ENCODE data around the gene UBTF. TPM values are rescaled to one million over a fixed set of nuclear protein-coding genes. Genes with fewer than 3 reads are reported as not detected.

The UBTF gene
- total and polyA plus RNA-seq, 7 donors, result 26.8 to 58.4 (median 48.3) TPM

DNA sequence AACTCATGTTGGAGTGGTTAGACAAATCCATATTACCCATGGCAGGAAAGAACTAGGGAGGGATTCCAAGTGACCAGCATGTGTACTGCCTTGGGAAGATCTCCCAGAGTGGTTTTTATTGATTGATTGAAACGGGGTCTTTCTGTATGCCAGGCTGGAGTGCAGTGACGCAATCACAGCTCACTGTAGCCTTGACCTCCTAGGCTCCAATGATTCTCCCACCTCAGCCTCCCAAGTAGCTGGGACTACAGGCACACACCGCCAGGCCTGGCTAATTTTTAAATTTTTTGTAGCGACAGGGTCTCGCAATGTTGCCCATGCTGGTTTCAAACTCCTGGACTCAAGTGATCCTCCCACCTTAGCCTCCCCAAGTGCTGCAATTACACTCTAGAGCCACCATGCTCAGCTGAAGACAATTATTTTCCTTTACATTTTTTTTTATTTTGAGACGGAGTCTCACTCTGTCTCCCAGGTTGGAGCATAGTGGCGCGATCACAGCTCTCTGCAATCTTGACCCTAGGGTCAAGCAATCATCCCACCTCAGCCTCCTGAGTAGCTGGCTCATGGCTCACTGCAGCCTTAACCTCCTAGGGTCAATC, 35.2 kb downstream of the UBTF start:
- intact Hi-C loops (cut with DNase I), result no loop called here
- 90 to 92% methylated on average over 8 of the region's 8 CpGs for WGBS, 2 donors
- H3K9me3 ChIP-seq, result no peaks in the 10 kb centered on the region
- H3K4me3 ChIP-seq, result no peak overlapping the region
- peaks cover 4 to 10% (median 6%) of the 10 kb centered on the region in 4 donors for H3K36me3 ChIP-seq
- H3K4me1 ChIP-seq, result peaks cover 0 to 35% (median 27%) of the 10 kb centered on the region in 4 donors
- H3K27me3 ChIP-seq, result no peaks in the 10 kb centered on the region
- DNase-seq, result no peak
- TF ChIP-seq EP300 (IDR thresholded peaks at IDR 0.05) (no peak), POLR2AphosphoS5 (IDR thresholded peaks at IDR 0.05) (no peak), POLR2A (IDR thresholded peaks at IDR 0.05) (no peak)
- TF ChIP-seq, protein P1, sequence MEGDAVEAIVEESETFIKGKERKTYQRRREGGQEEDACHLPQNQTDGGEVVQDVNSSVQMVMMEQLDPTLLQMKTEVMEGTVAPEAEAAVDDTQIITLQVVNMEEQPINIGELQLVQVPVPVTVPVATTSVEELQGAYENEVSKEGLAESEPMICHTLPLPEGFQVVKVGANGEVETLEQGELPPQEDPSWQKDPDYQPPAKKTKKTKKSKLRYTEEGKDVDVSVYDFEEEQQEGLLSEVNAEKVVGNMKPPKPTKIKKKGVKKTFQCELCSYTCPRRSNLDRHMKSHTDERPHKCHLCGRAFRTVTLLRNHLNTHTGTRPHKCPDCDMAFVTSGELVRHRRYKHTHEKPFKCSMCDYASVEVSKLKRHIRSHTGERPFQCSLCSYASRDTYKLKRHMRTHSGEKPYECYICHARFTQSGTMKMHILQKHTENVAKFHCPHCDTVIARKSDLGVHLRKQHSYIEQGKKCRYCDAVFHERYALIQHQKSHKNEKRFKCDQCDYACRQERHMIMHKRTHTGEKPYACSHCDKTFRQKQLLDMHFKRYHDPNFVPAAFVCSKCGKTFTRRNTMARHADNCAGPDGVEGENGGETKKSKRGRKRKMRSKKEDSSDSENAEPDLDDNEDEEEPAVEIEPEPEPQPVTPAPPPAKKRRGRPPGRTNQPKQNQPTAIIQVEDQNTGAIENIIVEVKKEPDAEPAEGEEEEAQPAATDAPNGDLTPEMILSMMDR (IDR thresholded peaks at IDR 0.05), result no peak
- H3K27ac ChIP-seq, result no peak overlapping the region

DNA sequence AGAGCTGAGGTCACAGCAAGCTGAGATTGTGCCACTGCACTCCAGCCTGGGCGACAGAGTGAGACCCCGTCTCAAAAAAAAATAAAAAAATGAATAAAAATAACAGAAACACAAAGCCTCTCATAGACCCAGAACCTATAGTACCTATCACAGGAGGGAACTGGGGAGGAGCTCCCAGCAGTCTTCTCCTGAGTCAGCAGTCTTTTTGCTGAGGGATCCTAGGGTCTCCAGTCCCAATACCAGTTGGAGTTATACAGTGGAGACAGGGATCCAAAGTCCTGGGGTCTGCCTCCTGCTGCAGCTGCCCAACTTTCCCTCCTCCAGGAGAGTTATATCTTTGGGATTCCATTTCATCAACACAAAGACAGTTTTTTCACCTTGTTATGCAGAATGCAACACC, 36.5 kb downstream of the UBTF start:
- Histone ChIP-seq H3K9me3 (no peaks in the 10 kb centered on the region), H3K27me3 (no peaks in the 10 kb centered on the region), H3K27ac (no peak overlapping the region), H3K4me1 (peaks cover 0 to 25% (median 20%) of the 10 kb centered on the region in 4 donors), H3K36me3 (peaks cover 4 to 11% (median 8%) of the 10 kb centered on the region in 4 donors), H3K4me3 (no peak overlapping the region)
- intact Hi-C loops (cut with DNase I), result no loop called here
- no peak for DNase-seq
- 98 to 99% methylated on average over 2 of the region's 2 CpGs for WGBS, 2 donors
- no peak for TF ChIP-seq POLR2A (IDR thresholded peaks at IDR 0.05)
- TF ChIP-seq, protein P1 (IDR thresholded peaks at IDR 0.05), result no peak
- TF ChIP-seq EP300 (IDR thresholded peaks at IDR 0.05), result no peak
- no peak for TF ChIP-seq POLR2AphosphoS5 (IDR thresholded peaks at IDR 0.05)

- no peak overlapping the region for H3K4me3 ChIP-seq
- H3K27ac ChIP-seq, result no peak overlapping the region
- no peak for DNase-seq
- no peaks in the 10 kb centered on the region for H3K27me3 ChIP-seq
- 96% methylated on average over 14 of the region's 14 CpGs for WGBS, 2 donors
- intact Hi-C loops (cut with DNase I), result no loop called here
- no peaks in the 10 kb centered on the region for H3K4me1 ChIP-seq
- no peaks in the 10 kb centered on the region for H3K9me3 ChIP-seq
- H3K36me3 ChIP-seq, result peaks cover 4 to 25% (median 9%) of the 10 kb centered on the region in 4 donors
- no peak for TF ChIP-seq POLR2A (IDR thresholded peaks at IDR 0.05)
- TF ChIP-seq EP300 (IDR thresholded peaks at IDR 0.05), result no peak
- TF ChIP-seq, protein P1 (IDR thresholded peaks at IDR 0.05), result no peak
- no peak for TF ChIP-seq POLR2AphosphoS5 (IDR thresholded peaks at IDR 0.05)
Measured at GRCh38 chr17:44178133-44178532, 41.3 kb downstream of the UBTF start.

DNA sequence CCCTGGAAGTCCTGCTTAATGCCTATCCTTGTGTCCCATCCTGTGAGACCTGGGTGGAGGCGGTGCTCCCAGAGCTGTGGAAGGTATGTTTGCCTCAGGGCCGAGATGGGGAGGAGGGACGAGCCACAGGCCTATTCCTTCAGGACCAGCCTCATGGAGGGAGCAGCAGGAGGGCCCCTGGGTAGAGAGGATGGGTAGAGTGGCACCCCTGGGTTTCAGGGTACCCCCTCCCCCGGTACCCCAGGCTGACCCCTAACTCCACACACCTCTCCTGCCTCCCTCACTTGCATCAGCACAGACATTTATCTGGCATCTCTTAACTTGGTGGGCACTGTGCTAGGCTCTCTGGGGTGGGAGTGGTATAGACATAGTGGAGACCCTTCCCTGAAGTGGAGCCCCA, 41.8 kb downstream of the UBTF start:
- Histone ChIP-seq H3K27ac (no peak overlapping the region), H3K27me3 (no peaks in the 10 kb centered on the region), H3K4me1 (no peaks in the 10 kb centered on the region), H3K36me3 (peaks cover 4 to 25% (median 9%) of the 10 kb centered on the region in 4 donors), H3K9me3 (no peaks in the 10 kb centered on the region), H3K4me3 (no peak overlapping the region)
- no peak for DNase-seq
- intact Hi-C loops (cut with DNase I), result no loop called here
- WGBS, 2 donors, result 94 to 96% methylated on average over 4 of the region's 4 CpGs
- TF ChIP-seq, protein P1 (IDR thresholded peaks at IDR 0.05), result no peak
- TF ChIP-seq POLR2A (IDR thresholded peaks at IDR 0.05) (no peak), POLR2AphosphoS5 (IDR thresholded peaks at IDR 0.05) (no peak), EP300 (IDR thresholded peaks at IDR 0.05) (no peak)
